HG03108 (cell line): ENCODE measurements around the gene TFDP1.

Source experiments
- ATAC-seq: cut with Tn5 transposase; IDR thresholded peaks from one replicate; pipeline ENCODE4 v1.9.1; 2021; ENCODE audit warnings: moderate library complexity; ENCODE audit not compliant: unreplicated experiment

The TFDP1 gene

GRCh38 chr13:113596321-113597200, 12.0 kb downstream of the TFDP1 start:
- ATAC-seq, result no peak

- no peak for ATAC-seq
These were observed 13.0 kb downstream of the TFDP1 start for GRCh38 chr13:113597391-113598080.

GRCh38 chr13:113598081-113598410, 13.5 kb downstream of the TFDP1 start:
- no peak for ATAC-seq

GRCh38 chr13:113598481-113598880, 13.9 kb downstream of the TFDP1 start:
- ATAC-seq, result no peak

DNA sequence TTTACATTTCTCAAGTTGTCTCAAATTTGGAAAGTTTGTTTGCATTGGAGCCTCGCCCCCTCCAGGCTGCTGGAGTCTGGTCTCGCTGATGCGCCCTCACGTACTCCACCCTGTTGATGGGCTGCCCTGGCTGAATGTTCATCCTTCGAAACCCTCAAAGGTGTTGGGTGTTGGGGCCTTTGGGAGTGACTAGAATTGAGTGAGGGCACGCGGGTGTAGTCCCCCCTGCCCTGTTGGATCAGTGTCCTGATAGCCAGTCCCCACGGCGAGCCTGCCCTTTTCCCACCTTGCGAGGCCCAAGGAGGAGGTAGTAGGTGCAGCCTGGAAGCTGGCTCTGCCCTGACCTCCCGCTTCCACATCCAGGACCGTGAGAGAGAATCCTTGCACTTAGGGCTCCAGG, 14.8 kb downstream of the TFDP1 start:
- ATAC-seq, result no peak

GRCh38 chr13:113601166-113602070, 16.9 kb downstream of the TFDP1 start:
- ATAC-seq, result no peak

DNA sequence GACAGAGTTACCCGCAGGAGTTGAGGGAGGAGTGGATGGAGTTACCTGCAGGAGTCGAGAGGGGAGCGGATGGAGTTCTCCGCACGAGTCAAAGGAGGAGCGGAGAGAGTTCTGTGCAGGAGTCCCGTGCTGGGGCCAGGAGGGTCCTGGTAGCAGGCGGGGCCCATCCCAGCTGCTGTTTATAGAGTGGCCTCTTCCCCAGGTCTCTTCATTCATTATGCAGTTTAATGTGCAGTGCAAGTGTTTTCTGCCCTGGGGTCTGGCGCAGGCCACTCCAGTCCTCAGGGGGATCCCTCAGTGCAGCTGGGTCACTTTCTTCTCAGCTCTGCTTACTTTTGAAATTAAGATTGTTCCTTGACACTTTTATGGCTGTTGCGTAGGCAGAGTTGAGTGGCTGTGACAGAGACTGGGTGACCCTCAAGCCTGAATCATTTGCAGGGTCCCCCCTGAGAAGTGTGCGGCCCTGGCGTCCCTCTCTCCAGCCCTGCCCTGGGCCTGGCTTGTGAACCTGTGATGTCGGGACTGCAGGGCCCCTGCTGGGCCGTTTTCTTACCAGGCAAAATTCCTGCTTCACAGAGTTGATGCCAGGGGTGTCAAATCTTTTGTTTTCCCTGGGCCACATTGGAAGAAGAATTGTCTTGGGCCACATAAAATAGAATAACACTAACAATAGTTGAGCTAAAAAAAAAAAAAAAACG, 17.9 kb downstream of the TFDP1 start:
- no peak for ATAC-seq

DNA sequence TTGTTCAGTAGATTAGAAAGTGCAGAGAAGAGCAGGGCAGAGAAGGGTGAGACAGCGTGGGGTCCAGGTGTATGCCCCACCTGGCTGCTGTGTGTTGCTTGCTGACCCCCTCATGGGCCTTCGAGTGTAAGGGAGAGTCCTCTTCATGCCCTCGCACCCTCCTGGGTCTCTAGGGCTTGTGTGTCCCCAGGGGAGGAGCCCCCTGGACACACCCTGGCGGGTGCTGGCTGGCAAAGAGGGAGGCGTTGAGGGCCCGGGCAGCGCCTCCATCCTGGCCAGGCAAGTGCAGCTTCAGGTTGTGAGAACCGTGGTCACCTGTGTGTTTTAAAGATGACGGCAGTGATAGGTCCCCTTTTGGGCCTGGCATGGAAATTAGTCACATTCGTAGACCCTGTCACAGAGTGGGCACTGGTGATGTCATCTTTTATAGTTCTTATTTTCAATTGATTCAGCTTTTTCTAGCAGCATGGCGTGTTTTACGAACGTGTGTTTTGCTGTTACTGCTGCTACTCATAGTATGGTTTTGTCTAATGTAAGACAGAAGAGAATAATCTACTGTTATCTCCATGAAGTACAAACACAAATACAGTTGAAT, 18.7 kb downstream of the TFDP1 start:
- no peak for ATAC-seq

- no peak for ATAC-seq
These were observed 19.6 kb downstream of the TFDP1 start for GRCh38 chr13:113604186-113604585.

- ATAC-seq, result no peak
These were observed 20.9 kb downstream of the TFDP1 start for GRCh38 chr13:113605461-113605860.

GRCh38 chr13:113605866-113606438, 21.4 kb downstream of the TFDP1 start:
- no peak for ATAC-seq

- ATAC-seq, result no peak
These were observed 22.7 kb downstream of the TFDP1 start for GRCh38 chr13:113607056-113607888.

- ATAC-seq, result no peak
These were observed 23.5 kb downstream of the TFDP1 start for GRCh38 chr13:113607889-113608635.

GRCh38 chr13:113608967-113609533, 24.5 kb downstream of the TFDP1 start:
- no peak for ATAC-seq

GRCh38 chr13:113609616-113610015, 25.1 kb downstream of the TFDP1 start:
- no peak for ATAC-seq

DNA sequence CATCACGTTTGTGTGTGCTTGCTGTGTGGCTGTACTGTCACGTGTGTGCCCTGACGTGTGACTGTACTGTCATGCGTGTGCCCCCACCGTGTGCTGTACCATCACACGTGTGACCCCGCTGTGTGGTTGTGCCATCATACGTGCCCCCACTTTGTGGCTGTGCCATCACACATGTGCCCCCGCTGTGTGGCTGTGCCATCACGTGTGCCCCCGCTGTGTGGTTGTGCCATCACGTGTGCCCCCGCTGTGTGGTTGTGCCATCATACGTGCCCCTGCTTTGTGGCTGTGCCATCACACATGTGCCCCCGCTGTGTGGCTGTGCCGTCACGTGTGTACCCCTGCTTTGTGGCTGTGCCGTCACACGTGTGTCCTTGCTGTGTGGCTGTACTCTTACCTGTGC, 25.7 kb downstream of the TFDP1 start:
- no peak for ATAC-seq

DNA sequence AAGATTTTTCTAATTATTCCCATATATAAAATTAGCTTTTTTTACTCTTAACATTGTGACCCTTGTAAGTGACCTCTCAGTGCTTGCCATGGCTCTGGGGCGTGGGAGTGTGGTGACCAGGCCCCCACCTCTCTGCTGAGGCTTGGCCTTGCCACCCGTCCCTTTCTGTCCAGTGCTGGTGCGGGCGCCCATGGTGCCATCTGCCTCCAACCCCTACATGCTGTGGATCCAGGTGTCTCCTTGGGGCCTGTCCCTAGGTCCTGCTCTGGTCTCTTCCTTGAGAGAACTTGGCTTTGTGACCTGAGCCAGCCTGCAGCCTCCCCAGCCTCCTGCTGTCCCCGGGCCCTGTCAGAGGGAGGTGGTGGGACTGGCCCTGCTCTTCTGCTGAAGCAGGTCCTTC, 27.4 kb downstream of the TFDP1 start:
- ATAC-seq, result no peak

GRCh38 chr13:113612607-113613006, 28.1 kb downstream of the TFDP1 start:
- ATAC-seq, result no peak
